Measurements from ENCODE around the gene ASTN2.

The ASTN2 gene

GRCh38 chr9:116812231-116813030, 602.4 kb downstream of the ASTN2 start:
- DNase-seq (ENCODE audit: low read depth), result no peak

- no peak for DNase-seq (ENCODE audit: low read depth)
Measured at GRCh38 chr9:116809656-116810055, 605.2 kb downstream of the ASTN2 start.

- no peak for DNase-seq (ENCODE audit: low read depth)
Measured at GRCh38 chr9:116806075-116806474, 608.8 kb downstream of the ASTN2 start.

GRCh38 chr9:116800885-116801284, 614.0 kb downstream of the ASTN2 start:
- no peak for DNase-seq (ENCODE audit: low read depth)

GRCh38 chr9:116800074-116800473, 614.8 kb downstream of the ASTN2 start:
- no peak for DNase-seq (ENCODE audit: low read depth)

GRCh38 chr9:116798521-116798920, 616.3 kb downstream of the ASTN2 start:
- DNase-seq (ENCODE audit: low read depth), result no peak

GRCh38 chr9:116797276-116797675, 617.6 kb downstream of the ASTN2 start:
- no peak for DNase-seq (ENCODE audit: low read depth)

- no peak for DNase-seq (ENCODE audit: low read depth)
Measured at GRCh38 chr9:116796669-116797068, 618.2 kb downstream of the ASTN2 start.

- no peak for DNase-seq (ENCODE audit: low read depth)
Measured at GRCh38 chr9:116795821-116796220, 619.0 kb downstream of the ASTN2 start.

GRCh38 chr9:116792271-116792670, 622.6 kb downstream of the ASTN2 start:
- DNase-seq (ENCODE audit: low read depth), result no peak

GRCh38 chr9:116791326-116791725, 623.5 kb downstream of the ASTN2 start:
- DNase-seq (ENCODE audit: low read depth), result no peak

GRCh38 chr9:116789081-116789480, 625.8 kb downstream of the ASTN2 start:
- DNase-seq (ENCODE audit: low read depth), result no peak

GRCh38 chr9:116786737-116787136, 628.1 kb downstream of the ASTN2 start:
- DNase-seq (ENCODE audit: low read depth), result no peak

GRCh38 chr9:116777116-116777515, 637.7 kb downstream of the ASTN2 start:
- no peak for DNase-seq (ENCODE audit: low read depth)

GRCh38 chr9:116774421-116775180, 640.3 kb downstream of the ASTN2 start:
- DNase-seq (ENCODE audit: low read depth), result no peak

- DNase-seq (ENCODE audit: low read depth), result no peak
Measured at GRCh38 chr9:116767219-116767618, 647.6 kb downstream of the ASTN2 start.

- no peak for DNase-seq (ENCODE audit: low read depth)
Measured at GRCh38 chr9:116765011-116765410, 649.8 kb downstream of the ASTN2 start.

- DNase-seq (ENCODE audit: low read depth), result no peak
Measured at GRCh38 chr9:116763770-116764169, 651.1 kb downstream of the ASTN2 start.

- DNase-seq (ENCODE audit: low read depth), result no peak
Measured at GRCh38 chr9:116760636-116761035, 654.2 kb downstream of the ASTN2 start.

GRCh38 chr9:116757030-116757429, 657.8 kb downstream of the ASTN2 start:
- DNase-seq (ENCODE audit: low read depth), result no peak

- DNase-seq (ENCODE audit: low read depth), result no peak
Measured at GRCh38 chr9:116753389-116753788, 661.5 kb downstream of the ASTN2 start.

GRCh38 chr9:116750510-116750909, 664.3 kb downstream of the ASTN2 start:
- no peak for DNase-seq (ENCODE audit: low read depth)

- DNase-seq (ENCODE audit: low read depth), result no peak
Measured at GRCh38 chr9:116749772-116750171, 665.1 kb downstream of the ASTN2 start.

Data from stimulated activated CD8-positive, alpha-beta memory T cell treated with anti-CD3 and anti-CD28 coated beads, Interleukin-7, amount 100 ng/mL, for 24 hours (primary cell).